GM19239 (cell line): ENCODE results near the gene DCP2.

Source experiments
- DNase-seq: peaks from one replicate; pipeline ENCODE4 v3.0.0; 2011; ENCODE audit warnings: low spot score; ENCODE audit not compliant: insufficient read length
- FAIRE-seq: peaks from 2 replicates; lab custom pipeline; 2011; peaks lifted over from hg19 to GRCh38; lab: Jason Lieb, UNC

DCP2 gene

DNA sequence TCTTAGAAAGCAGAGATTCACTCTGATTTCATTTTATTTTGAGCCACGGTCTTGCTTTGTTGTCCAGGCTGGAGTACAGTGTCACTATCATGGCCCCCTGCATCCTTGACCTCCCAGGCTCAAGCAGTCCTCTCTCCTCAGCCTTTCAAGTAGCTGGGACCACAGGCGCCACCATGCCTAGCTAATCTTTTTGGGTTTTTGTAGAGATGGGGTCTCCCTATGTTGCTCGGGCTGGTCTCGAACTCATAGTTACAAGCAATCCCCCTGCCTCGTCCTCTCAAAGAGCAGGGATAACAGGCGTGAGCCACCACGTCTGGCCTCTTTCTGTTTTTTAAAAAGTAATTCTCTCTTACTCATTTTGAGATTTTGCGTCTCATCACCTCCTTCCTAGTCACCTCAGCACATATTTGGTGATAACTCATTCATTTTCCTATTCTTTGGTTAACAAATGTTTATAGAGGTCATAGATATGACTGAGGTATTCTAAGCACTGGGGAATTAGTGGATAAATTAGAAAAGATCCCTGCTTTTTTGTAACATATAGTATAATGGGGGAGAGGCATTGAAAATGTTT lies 10.8 kb upstream of the DCP2 start:
- no peak for FAIRE-seq
- no peak for DNase-seq

DNA sequence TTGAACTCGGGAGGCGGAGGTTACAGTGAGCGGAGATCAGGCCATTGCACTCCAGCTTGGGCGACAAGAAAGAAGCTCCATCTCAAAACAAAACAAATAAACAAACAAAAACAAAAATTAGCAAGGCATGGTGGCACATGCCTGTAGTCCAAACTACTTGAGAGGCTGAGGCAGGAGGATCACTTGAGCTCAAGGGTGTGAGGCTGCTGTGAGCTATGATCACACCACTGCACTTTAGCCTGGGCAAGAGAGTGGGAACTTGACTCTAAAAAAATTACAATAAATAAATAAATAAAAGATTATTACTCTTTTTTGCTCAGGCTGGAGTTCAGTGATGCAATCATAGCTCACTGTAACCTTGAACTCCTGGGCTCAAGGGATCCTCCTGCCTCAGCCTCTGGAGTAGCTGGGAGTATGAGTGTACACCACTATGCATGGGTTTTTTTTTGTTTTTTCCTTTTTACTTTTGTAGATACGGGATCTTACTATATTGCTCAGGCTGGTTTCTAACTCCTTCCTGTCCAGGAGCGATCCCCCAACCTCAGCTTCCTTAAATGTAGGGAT lies 9.0 kb upstream of the DCP2 start:
- DNase-seq (no peak), FAIRE-seq (no peak)

DNA sequence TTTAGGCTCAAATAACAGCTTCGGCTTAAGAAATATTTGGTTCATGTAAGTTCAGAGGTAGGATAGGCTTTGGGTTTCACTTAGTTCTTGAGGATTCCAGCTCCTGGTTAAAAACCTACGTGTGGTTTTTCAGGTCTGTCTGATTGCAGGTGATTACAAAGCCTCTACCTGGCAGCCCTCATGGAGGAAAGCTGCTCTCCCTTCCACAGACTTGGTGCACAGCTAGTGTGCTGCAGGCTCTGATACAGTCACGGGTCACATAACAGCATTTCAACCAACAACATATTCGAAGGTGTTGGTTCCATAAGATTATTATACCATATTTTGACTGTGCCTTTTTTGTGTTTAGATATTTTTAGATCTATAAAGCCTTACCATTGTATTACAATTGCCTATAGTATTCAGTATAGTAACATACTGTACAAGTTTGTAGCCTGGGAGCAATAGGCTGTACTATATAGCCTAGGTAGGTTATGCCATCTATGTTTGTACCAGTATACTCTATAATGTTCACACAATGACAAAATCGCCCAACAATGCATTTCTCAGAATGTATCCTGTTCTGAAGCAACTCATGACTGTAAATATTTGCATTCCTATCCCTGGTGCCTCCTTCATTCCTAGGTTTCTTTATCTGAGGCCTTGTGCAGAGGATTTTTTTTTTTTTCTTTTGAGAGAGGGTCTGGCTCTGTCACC lies 8.0 kb upstream of the DCP2 start:
- FAIRE-seq (peak; percentile 26), DNase-seq (no peak)

DNA sequence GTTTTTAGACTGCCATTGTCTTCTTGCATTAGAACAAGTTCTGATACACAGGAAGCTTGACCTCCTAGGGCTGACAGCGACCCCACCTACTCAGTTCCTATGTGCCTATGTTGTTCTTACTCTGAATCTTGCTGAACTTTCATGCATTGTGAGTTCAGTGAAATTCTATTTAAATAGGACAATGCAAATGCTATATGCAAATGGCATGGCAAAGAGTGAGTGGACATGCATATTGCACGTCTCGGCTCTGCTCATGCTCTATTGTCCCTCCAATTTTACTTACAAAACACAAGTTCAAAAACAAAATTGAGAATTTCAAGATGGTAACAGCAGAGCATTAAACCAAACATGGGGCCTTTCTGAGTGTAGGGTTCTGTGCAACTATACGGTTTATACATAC lies 5.3 kb upstream of the DCP2 start:
- no peak for FAIRE-seq

DNA sequence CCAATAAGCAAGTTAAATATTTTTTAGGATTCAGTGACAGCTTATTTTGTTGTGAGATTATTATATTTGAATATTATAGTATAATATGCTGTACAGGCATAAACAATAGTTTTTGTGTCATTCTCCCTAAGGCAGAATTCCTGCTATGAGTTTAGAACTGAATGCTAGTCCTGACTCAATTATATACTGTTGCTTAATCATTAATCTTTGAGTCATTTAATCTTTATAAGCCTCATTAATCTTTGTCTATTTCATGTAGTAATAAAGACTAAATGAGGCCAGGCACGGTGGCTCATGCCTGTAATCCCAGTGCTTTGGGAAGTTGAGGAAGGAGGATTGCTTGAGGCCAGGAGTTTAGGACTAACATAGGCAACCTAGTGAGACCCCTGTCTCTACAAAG lies 3.6 kb upstream of the DCP2 start:
- DNase-seq (no peak), FAIRE-seq (no peak)

More for the DNA sequence above, 5.3 kb upstream of the DCP2 start:
- no peak for DNase-seq

DNA sequence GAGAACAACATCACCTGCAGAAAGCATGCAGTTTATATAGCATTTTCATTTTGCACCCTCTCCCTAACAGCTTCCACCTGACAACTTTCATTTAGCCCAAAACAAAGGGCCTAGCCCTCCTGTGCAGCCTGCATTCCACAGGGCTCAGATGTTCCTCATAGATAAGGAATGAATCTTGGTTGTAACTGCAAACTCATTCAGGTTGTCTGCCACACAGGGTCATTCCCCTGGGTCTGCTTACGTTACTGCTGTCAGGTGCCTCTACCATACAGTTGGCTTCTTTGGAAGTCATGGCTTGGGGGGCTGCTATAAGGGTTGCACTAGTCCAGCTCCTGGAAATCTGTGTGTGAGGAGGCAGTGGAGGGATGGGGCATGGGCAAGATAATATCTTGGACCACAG lies 2.7 kb upstream of the DCP2 start:
- no peak for FAIRE-seq
- no peak for DNase-seq

DNA sequence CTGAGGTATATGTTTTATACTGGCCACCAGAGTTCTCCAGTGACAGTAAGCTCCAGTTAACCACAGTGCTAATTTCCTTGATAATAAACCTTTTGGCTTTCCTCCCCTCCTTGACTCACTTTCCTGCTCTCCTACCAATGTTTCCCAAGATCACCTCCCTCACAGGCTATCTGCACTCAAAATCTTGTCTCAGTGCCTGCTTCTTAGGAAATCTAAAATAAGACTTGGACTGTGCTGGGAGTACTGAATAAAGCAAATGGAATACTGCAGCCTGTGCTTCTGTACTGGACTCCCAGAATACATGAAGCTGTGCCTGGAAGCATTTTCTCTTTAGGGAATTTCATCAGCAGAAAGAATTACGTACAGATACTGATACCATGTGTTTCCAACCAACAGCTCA lies 1.7 kb upstream of the DCP2 start:
- no peak for FAIRE-seq
- DNase-seq = no peak

DNA sequence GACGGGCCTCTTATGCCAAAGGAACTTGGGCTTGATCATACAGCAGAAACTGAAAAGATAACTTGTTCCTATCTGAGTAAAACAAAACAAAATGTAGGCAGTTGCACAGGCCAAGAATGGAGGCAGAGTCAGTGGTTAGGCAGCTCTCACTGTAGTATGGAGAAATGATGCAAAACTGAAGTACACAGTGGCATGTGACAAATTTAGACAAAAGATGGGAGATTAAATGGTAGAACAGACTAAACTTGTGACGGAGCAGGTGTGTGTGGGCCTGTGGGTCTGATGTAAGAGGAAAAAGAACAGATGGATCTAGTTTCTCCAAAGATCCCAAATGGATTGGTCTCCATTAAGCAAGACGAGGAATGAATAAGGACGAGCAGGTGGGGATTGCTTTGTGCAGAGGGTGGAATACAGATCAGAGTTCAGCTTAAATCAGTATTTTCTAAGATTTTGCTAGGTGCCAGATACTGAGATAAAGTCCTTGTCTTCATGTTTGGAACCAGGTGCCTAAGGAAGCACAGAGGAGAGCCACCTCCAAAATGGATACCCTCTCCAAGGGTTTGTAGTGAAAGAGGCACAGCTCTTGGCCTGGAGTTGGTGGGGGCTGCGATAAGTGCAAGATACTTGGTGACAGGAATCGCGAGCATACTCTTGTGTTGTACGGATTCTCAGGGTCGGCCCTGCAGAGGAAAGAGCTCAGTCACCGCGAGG lies 722 bp upstream of the DCP2 start:
- peak; percentile 69 for FAIRE-seq
- DNase-seq = no peak

DNA sequence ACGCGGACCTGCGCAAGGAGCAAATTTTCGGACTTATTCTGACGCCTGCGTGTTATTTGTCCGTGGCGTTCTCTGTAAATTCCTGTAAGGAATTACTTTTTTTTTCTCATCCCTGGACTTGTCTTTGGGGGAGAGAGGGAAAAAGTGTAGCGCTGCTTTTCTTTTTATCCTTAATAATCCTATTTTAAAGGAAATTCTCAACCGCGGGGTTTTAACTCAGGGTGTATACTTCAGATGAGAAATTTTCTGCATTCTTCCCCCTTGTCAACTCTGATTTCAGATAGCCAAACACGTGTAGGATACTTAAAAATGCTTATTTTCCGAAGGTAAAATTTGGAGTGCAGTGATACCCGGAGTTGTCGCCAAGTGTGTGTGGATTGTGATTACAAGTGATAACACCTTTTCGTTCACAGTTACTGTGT lies 853 bp downstream of the DCP2 start:
- no peak for DNase-seq

DNA sequence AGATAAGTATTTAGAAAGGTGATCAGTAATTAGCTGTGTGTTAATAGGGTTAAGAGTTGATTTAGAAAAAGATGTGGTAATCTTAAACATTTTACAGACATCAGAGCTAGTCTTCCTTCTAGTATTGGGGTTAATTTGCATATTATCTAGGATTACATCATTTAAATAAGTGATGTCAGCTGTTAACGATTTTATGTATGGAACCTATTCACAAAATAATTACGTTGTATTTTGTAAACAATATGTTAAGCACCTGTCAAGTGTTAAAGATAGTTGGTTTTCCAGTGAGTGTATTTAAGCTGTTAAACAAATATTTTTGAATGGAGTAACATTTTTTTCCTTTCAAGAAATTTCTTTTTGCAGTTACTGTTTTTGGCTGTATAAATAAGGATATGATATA lies 2.2 kb downstream of the DCP2 start:
- DNase-seq = no peak
- FAIRE-seq = no peak

More for the DNA sequence above, 853 bp downstream of the DCP2 start:
- FAIRE-seq = peak; percentile 68

DNA sequence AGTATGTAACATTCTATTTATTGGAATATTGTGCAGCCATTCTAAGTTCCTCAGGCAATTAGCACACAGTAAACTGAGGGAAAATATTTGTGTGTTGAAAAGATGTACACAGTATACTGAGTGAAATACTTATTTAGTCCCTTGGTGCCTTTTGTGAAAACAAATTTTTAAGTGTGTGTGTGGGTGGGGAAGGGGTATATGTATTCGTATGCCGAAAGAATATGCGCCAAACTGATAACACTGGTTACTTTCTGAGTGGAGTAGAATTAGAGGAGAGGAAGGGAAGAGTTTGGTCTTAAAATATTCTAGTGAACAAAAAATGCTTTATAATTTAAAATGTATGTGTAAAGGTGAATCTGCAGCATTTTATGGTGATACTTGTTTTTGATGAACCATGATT lies 3.1 kb downstream of the DCP2 start:
- DNase-seq = no peak
- no peak for FAIRE-seq

DNA sequence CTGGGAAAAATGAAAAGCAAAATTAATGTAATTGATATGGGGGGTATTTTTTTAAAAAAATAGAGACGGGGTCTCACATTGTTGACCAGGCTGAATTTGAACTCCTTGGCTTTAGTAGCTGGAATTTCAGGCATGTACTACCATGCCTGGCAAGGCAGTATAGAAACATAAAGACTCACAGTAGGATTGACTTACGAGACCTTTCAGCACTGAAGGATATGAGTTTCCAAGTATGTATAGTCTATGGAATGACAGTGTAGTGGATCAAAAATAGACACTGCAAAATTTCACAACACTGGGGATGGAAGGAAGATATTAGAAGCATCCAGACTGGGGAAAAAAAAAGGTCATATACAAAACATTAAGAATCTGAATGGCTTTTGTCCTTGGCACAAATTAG lies 6.8 kb downstream of the DCP2 start:
- FAIRE-seq (no peak), DNase-seq (no peak)

DNA sequence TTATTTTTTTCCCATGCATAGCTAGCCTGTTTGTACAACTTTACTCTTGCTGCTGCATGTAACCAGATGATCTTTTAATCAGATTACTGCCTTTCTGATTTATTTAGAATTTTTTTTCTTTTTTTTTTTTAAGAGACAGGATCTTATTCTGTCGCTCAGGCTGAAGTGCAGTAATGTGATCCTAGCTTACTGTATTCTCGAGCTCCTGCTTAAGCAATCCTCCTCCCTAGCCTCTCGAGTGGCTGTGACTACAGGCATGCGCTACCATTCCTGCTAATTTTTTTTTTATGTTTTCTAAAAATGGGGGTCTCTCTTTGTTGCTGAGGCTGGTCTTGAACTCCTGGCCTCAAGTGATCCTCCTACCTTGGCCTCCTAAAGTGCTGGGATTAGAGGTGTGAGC lies 9.6 kb downstream of the DCP2 start:
- FAIRE-seq = no peak
- DNase-seq = no peak

DNA sequence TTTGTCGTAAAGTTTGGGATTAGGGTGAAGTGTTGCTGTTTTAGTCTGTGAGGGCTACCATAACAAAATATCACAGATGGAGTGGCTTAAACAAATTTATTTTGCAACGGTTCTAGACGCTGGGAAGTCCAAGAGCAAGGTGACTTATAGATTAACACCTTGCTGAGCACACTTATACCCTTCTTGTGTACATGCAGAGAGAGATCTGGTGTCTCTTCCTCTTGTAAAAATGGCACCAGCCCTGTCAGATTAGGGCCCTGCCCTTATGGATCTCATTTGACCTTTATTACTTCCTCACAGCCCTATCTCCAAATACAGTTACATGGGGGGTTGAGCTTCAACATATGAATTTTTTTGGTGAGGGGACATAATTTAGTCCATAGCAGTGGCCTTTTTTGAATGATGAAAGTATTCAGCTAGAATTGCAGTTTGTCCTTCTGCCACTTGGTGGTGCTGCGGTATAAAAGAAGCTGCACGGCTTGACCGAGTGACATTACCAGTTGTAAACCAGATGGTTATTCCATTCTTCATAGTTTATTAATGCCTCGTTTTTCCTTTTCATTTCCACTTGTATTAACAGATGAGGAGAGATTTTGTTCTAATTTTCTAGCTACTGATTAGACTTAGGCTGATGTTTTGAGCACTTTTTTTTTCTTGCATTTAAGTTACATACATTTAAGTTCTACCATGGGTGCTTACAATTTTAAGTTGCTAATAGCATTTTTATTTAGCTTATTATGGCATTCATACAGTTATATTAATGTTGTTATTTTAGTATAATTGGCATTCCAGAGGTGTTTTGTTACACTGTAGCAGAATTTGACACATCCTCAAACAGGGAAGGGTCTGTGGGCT lies 19.4 kb downstream of the DCP2 start:
- FAIRE-seq (peak; percentile 97), DNase-seq (peak; percentile 30)

DNA sequence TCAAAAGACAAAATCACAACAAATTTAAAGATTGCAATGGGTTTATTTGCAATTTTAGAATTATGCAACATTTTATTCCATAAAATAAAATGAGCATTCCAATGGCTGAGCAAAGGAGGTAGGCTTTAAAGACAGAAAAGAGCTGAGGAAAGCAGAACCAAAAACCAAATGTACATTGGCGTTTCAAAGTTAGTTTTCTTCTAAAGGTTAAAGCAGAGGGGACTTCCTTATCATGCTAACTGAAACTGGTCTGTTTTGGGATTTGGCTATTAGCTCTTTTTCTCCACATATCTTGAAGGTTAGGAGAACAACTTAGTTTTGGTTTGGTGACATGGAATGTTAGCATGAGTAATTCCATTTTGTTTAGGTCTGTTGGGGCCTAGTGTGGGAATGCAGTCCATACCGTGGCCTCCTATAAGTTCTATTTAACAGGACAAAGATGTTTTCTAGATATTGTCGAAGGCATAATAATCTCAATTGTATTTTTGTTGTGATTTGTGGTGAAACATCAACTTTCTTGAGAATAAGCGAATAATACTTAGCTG lies 20.3 kb downstream of the DCP2 start:
- DNase-seq (no peak), FAIRE-seq (no peak)

DNA sequence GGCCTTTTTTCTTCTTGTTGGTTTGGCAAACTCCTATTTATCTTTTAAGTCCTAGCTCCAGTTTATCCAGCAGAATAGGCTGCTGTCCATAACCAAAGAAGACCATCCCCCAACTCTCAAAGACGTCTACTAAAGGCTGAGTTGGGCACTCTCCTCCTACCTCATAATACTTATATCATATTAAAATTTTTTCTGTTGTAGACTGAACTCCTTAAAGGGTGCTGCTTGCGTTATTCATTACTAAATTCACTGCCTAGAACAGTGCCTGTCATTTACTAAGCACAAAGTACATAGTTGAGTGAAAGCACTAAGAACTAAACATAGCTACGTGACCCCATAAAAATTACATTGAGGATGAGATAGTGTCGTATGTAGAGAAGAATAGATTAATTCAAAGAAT lies 21.7 kb downstream of the DCP2 start:
- FAIRE-seq (no peak), DNase-seq (no peak)

DNA sequence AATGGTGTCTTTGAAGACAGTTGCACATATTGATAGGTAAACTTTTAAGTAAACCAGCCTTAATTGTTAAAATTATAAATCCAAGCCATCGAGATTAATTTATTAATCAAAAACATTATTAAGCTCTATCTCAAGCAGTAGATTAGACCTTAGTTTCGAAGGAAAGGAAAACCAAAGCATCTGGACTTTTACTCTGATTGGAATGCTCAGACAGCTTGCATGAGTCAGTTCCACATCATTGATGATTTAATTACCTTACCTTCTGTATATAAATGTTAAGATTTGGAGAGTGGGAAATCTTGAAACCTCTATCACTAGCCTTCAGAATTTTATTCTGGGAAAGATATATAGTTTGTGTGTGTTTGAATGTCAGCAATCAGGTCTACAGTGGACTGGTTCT lies 23.9 kb downstream of the DCP2 start:
- FAIRE-seq = no peak
- no peak for DNase-seq

DNA sequence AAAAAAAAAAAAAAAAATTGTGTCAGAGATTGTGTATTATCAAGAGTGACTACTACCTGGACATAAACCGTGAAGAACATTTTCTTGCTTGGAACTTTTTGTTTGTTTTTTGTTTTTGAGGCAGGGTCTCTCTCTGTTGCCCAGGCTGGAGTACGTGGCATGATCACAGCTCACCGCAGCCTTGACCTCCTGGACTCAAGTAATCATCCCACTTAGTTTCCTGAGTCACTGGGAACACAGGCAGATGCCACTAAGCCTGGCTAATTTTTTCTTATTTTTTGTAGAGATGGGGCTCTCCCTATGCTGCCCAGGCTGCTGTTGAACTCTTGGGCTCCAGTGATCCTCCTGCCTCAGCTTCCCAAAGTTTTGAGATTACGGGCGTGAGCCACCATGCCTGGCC lies 25.8 kb downstream of the DCP2 start:
- FAIRE-seq = no peak
- DNase-seq = no peak

DNA sequence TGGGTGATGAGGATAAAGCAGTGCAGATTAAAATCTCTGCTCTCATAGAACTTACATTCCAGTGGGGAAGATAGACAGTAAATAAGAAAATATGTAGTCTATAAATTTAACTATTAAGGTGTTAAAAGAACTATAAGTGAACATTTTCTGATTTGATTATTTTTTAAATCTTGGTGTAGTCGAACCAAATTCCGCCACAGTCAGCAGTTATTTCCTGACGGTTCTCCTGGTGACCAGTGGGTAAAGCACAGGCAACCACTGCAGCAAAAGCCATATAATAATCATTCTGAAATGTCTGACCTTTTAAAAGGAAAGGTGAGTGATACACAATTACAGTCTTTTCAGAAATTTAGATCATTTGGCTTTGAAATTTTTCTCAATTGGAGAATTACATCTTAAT lies 27.2 kb downstream of the DCP2 start:
- DNase-seq (no peak), FAIRE-seq (no peak)

DNA sequence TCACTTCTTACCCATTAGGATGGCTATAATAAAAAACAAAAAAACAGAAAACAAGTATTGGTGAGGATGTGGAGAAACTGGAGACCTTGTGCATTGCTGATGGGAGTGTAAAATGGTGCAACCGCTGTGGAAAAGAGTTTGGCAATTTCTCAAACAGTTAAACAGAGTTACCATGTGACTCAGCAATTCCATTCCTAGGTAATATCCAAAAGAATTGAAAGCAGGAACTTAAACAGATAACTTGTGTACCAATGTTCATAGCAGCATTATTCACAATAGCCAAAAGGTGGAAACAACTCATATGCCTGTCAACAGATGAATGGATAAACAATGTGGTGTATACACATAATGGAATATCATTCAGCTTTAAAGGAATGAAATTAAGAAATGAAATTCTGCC lies 28.9 kb downstream of the DCP2 start:
- DNase-seq (no peak), FAIRE-seq (no peak)
